ENCODE data around the gene BAG5.

BAG5 gene

GRCh38 chr14:103524002-103524935 is 38.2 kb downstream of the BAG5 start:
- DNase-seq (ENCODE audit: insufficient read length) (no peak), FAIRE-seq (no peak)
- TF ChIP-seq TAF1 (IDR thresholded peaks at IDR 0.05; ENCODE audit: borderline replicate concordance, low read depth, low read length) (no peak), POLR2A (IDR thresholded peaks at IDR 0.05; ENCODE audit: low read depth, low read length) (no peak), POLR2AphosphoS5 (IDR thresholded peaks at IDR 0.05; ENCODE audit: low read depth, low read length) (no peak)

DNA sequence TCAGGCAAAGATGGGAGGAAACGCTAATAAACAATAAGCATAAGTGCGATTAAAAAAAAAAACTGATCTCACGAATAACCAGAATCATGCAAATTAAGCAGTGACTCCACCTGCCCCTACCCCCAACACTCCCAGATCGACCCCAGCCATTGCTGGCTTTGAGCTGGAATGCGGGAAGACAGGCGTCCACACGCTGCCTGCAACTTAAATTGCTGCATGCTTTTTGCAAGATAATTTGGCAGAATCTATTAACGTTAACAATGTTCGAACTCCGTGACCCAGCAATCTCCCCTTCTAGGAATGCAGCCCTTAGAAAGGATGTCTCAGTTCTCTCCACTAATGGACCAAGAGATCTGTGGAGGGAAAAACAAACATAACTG is 38.9 kb downstream of the BAG5 start:
- DNase-seq (ENCODE audit: insufficient read length) (no peak), FAIRE-seq (no peak)
- TF ChIP-seq POLR2AphosphoS5 (IDR thresholded peaks at IDR 0.05; ENCODE audit: low read depth, low read length) (no peak), TAF1 (IDR thresholded peaks at IDR 0.05; ENCODE audit: borderline replicate concordance, low read depth, low read length) (no peak), POLR2A (IDR thresholded peaks at IDR 0.05; ENCODE audit: low read depth, low read length) (no peak)

DNA sequence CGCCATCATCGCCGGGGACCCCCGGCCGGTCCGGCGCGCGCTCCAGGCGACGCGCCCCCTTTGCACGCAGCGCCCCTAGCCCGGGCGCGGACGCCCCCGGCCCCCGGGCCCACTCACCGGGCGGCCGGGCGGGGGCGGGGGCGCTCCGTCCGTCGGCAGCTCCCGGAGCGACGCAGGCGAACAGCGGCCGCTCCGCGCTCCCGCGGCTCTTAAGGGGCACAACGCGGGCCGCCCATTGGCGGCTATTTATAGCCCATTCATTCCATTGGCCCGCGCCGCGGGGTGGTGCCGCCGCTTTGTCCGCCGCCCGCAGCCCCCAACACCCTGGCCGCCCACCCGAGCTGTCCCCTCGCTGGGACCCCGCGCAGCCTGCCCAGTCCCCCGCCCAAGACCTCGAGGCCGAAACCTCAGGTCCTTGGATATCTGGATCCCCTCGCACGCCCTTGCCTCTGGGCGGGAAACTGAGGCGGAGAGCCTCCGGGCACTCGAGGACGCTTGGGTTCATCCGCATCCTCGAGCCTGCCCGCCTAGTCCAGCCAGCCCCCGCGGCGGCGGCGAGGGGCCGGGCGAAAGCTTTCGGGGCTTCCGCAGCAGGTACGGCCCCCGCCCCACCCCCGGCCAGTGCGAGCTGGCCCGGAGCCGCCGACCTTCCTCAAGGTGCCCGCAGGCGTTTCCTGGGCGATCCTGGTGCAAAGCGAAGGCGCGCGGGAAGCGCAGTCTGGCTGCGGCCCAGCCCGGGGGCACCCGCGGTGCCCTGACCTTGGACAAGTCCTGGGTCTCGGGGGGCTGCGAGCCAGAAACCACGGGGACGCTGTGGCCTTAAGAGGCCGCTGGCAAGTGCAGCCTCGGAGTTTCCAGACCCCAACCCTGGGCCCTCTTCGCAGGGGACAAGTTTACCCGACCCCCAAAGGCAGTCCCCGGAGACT is 39.5 kb downstream of the BAG5 start, which contains the start of gene CKB:
CKB (minus strand) TSS at position 182 of the 926 bp plus-strand sequence. CDS start 337 bp downstream, outside the sequence.
- TF ChIP-seq TAF1 (IDR thresholded peaks at IDR 0.05; ENCODE audit: borderline replicate concordance, low read depth, low read length): no peak
- TF ChIP-seq POLR2A (IDR thresholded peaks at IDR 0.05; ENCODE audit: low read depth, low read length): no peak
- no peak for TF ChIP-seq POLR2AphosphoS5 (IDR thresholded peaks at IDR 0.05; ENCODE audit: low read depth, low read length)
- DNase-seq (ENCODE audit: insufficient read length) (no peak), FAIRE-seq (no peak)

GRCh38 chr14:103521951-103522563 is 40.4 kb downstream of the BAG5 start:
- DNase-seq (ENCODE audit: insufficient read length) (no peak), FAIRE-seq (no peak)
- TF ChIP-seq POLR2AphosphoS5 (IDR thresholded peaks at IDR 0.05; ENCODE audit: low read depth, low read length) (no peak), TAF1 (IDR thresholded peaks at IDR 0.05; ENCODE audit: borderline replicate concordance, low read depth, low read length) (no peak), POLR2A (IDR thresholded peaks at IDR 0.05; ENCODE audit: low read depth, low read length) (no peak)

DNA sequence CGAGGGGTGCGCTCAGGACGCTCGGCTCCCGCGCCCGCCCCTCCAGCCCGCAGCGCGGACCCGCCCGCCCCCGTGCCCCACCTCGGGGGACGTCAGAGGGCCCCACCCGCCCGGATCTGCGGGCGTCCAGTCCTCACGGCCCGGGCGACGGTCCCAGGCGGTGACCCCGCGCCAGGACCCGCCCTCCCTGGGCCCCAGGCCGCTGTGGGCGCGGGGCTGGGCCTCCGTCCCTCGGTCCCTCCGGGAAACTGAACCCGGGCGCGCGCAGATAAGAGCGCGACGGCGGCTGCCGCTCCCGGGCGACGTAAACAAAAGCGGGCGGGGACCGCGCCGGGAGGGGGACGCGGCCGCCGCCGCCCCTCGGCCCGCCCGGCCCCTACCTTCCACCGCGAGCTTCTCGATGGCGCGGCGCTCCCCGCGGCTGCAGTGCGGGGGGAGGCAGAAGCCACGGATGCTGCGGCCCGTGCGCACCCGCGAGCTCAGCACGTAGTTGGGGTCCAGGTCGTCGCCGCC is 41.0 kb downstream of the BAG5 start:
- DNase-seq (ENCODE audit: insufficient read length) (no peak), FAIRE-seq (no peak)
- TF ChIP-seq POLR2AphosphoS5 (IDR thresholded peaks at IDR 0.05; ENCODE audit: low read depth, low read length) (no peak), TAF1 (IDR thresholded peaks at IDR 0.05; ENCODE audit: borderline replicate concordance, low read depth, low read length) (no peak), POLR2A (IDR thresholded peaks at IDR 0.05; ENCODE audit: low read depth, low read length) (no peak)

DNA sequence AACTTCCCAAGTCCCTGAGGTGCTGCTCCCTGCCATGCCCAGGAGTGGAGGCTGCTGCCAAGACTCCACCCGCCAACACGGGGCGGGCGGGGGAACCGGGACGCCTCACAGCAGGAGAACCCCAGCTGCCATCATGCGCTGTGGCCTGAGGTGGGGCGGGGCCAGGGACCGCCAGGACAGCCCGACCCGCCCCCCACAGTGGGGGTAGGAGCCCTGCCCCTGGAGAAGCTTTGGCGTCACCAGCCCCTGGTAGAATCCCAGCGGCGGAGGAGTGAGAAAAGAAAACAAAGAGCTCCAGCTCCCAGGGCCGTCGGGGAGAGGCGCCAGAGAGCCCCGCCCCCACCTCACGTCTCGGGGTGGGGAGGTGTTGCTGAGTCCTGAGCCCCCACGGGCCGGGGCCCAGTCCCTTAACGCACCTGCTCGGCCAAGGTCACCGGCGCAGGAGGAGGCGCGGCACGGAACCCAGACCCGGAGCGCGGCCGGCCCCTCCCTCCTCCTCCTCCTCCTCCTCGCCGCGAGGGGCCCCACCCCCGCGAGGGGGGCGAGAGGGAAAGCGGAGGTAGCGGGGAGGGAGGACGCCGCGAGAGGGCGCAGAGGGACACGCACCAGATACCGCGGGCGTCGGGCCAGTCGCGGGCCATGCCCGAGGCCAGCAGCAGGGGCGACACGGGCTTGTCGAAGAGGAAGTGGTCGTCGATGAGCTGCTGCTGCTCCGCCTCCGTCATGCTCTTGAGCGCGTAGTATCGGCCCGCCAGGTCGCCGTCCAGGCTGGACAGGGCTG is 41.6 kb downstream of the BAG5 start:
- FAIRE-seq (no peak), DNase-seq (ENCODE audit: insufficient read length) (no peak)
- TF ChIP-seq TAF1 (IDR thresholded peaks at IDR 0.05; ENCODE audit: borderline replicate concordance, low read depth, low read length): no peak
- TF ChIP-seq POLR2A (IDR thresholded peaks at IDR 0.05; ENCODE audit: low read depth, low read length): no peak
- TF ChIP-seq POLR2AphosphoS5 (IDR thresholded peaks at IDR 0.05; ENCODE audit: low read depth, low read length): no peak

DNA sequence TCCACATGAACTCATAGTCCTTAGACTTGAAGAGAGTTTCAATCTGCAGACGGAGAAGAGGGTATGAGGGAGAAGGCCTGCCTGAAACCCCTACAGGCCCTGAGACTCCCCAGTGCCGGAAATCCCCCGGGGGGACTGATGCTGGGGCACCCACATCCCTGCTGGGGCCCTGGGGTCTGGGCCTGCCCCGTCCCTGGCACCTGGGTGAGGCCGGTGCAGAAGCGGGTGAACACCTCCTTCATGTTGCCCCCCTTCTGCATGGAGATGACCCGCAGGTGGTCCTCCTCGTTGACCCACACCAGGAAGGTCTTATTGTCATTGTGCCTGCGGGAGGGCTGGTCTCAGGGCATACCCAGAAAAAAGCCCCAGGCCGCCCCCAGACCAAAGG is 42.2 kb downstream of the BAG5 start:
- no peak for FAIRE-seq

DNA sequence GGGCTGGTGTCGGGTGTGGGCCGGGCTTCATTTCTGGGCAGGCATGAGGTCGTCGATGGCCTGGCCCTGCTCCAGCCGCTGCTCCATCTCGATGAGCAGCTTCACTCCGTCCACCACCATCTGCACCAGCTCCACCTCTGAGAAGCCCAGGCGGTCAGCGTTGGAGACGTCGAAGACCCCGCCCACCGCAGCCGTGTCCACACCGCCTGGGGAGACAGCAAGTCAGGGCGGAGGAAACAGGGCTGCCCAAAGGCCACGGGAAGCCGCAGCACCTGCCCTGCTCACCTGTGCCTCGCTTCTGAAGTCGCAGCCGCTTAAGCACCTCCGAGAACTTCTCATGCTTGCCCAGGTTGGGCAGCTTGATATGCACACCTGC is 42.6 kb downstream of the BAG5 start:
- TF ChIP-seq POLR2A (IDR thresholded peaks at IDR 0.05; ENCODE audit: low read depth, low read length) (no peak), TAF1 (IDR thresholded peaks at IDR 0.05; ENCODE audit: borderline replicate concordance, low read depth, low read length) (no peak), POLR2AphosphoS5 (IDR thresholded peaks at IDR 0.05; ENCODE audit: low read depth, low read length) (no peak)
- FAIRE-seq: no peak
- no peak for DNase-seq (ENCODE audit: insufficient read length)

More for the DNA sequence above, 42.2 kb downstream of the BAG5 start:
- DNase-seq (ENCODE audit: insufficient read length): no peak
- TF ChIP-seq POLR2AphosphoS5 (IDR thresholded peaks at IDR 0.05; ENCODE audit: low read depth, low read length) (no peak), TAF1 (IDR thresholded peaks at IDR 0.05; ENCODE audit: borderline replicate concordance, low read depth, low read length) (no peak), POLR2A (IDR thresholded peaks at IDR 0.05; ENCODE audit: low read depth, low read length) (no peak)

DNA sequence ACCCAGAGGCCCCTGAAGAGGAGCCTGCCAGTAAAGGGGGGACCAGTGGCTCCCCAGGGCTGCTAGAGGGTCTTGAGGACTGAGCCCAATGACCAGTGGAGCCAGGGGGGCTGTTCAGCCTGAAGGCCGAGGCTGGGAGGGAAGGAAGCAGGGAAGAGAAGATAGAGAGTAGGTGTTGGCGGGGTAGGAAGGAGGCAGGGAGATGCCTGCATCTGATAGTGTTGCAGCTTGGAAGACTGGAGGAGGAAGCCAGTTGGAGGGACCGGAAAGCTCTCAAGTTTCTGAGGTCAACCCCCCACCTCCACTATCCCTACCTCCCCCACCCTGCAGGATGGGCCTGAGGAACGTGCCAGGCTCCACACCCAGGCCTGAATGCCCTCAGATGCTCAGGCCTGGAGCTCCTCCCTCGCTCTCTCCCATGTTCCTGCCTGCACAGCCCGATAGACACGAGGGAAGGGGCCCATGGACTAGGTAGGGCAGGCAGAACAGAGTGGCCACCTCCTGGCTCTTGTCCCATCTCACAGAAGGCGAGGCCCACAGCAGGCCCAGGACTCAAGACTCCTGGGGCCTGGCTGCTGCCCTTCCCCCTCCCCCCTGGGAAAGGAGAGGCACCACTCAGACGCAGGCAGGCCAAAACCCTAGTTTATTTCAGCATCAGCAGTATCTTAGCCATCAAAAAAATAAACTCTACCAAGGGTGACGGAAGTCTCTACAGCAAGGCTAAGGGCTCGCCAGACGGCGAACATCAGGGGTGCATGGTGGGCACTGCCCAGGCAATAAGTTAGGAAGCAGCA is 43.2 kb downstream of the BAG5 start:
- TF ChIP-seq POLR2A (IDR thresholded peaks at IDR 0.05; ENCODE audit: low read depth, low read length): no peak
- TF ChIP-seq TAF1 (IDR thresholded peaks at IDR 0.05; ENCODE audit: borderline replicate concordance, low read depth, low read length): no peak
- no peak for TF ChIP-seq POLR2AphosphoS5 (IDR thresholded peaks at IDR 0.05; ENCODE audit: low read depth, low read length)
- no peak for FAIRE-seq
- DNase-seq (ENCODE audit: insufficient read length): no peak
